Gastroesophageal sphincter (tissue), 4 donors: Measurements from ENCODE around the gene KCNIP3. TPM values are rescaled to one million over a fixed set of nuclear protein-coding genes. Genes with fewer than 3 reads are reported as not detected.
A peak's percentile ranks its signal among the peaks of the same experiment; 100 is the strongest.

Source experiments
- ATAC-seq: fragments of 150-250 bp; one replicate; pipeline ENCODE4 v1.9.1; 2016; ENCODE audit warnings: mild to moderate bottlenecking, moderate library complexity
- H3K27ac ChIP-seq, 4 donors: fragments of 200-600 bp; sonication (generic) in 3 of 4; 1 replicate in 3 of 4; 2 replicates in 1 of 4; pipeline ENCODE4 v1.5.1; 2016 to 2019
- H3K27me3 ChIP-seq: fragments of 200-600 bp; sonication (generic); one replicate; pipeline ENCODE4 v1.5.1; 2019
- H3K36me3 ChIP-seq, 2 donors: fragments of 200-600 bp; sonication (generic); one replicate each; pipeline ENCODE4 v1.5.1; 2019; ENCODE audit warnings: control low read depth in 1 of 2
- H3K4me1 ChIP-seq, 3 donors: fragments of 200-600 bp; sonication (generic); 1 replicate in 2 of 3; 2 replicates in 1 of 3; pipeline ENCODE4 v1.5.1; 2016 to 2019; ENCODE audit warnings: control low read depth in 2 of 3
- H3K4me3 ChIP-seq, 2 donors: fragments of 200-600 bp; sonication (generic); one replicate each; pipeline ENCODE4 v1.5.1; 2019; ENCODE audit warnings: mild to moderate bottlenecking in 1 of 2, moderate library complexity in 1 of 2
- H3K9me3 ChIP-seq, 3 donors: fragments of 200-600 bp; sonication (generic); one replicate each; pipeline ENCODE4 v1.5.1; 2017 to 2019; ENCODE audit warnings: control low read depth in 2 of 3
- CTCF ChIP-seq, 4 experiments: fragments of 200-600 bp in 2 of 4; fragments of 450-650 bp in 2 of 4; sonication (generic) in 1 of 4; IDR thresholded peaks; one replicate each; pipeline ENCODE4 v1.5.1; 2017 to 2019; ENCODE audit warnings: antibody characterized with exemption in 4 of 4, mild to moderate bottlenecking in 2 of 4, moderate library complexity in 2 of 4
- EP300 ChIP-seq: sonication (generic); formaldehyde crosslinking; IDR thresholded peaks from one replicate; pipeline ENCODE4 v1.6.1; 2017; ENCODE audit warnings: antibody characterized with exemption, mild to moderate bottlenecking
- POLR2A ChIP-seq, 2 donors: fragments of 450-650 bp; IDR thresholded peaks; one replicate each; pipeline ENCODE4 v1.6.1; 2017; ENCODE audit warnings: antibody characterized with exemption in 2 of 2, mild to moderate bottlenecking in 2 of 2, moderate library complexity in 1 of 2
- POLR2AphosphoS5 ChIP-seq: sonication (generic); formaldehyde crosslinking; IDR thresholded peaks from one replicate; pipeline ENCODE4 v1.6.1; 2017; ENCODE audit warnings: antibody characterized with exemption
- WGBS, 2 donors: methylation state at CpG; one replicate each; pipeline ENCODE4 v1.1.5; 2018; ENCODE audit warnings: low coverage in 1 of 2; 5-methylcytosine and 5-hydroxymethylcytosine counted together
- total RNA-seq, 4 donors: library from RNA; depleted of rRNA; stranded (reverse); fragments of >200 nt; gene quantifications; one replicate each; pipeline ENCODE4 v1.1.0, GENCODE V29; 2016

Gene KCNIP3
- total RNA-seq, 4 donors from 2014 or later = 14.4 to 41.4 (median 20.0) TPM

GRCh38 chr2:95314964-95315611 is 17.9 kb downstream of the KCNIP3 start:
- no peaks in the 10 kb centered on the region for H3K36me3 ChIP-seq
- ATAC-seq = no peak
- 78% methylated on average over 9 of the region's 16 CpGs; no CpG with 5 or more reads in 1 of the 2 donors for WGBS, 2 donors
- peaks cover 29% of the 10 kb centered on the region for H3K27me3 ChIP-seq
- H3K27ac ChIP-seq = no peak overlapping the region
- no peak overlapping the region for H3K4me3 ChIP-seq
- H3K9me3 ChIP-seq = no peaks in the 10 kb centered on the region
- H3K4me1 ChIP-seq = no peaks in the 10 kb centered on the region
- TF ChIP-seq CTCF (IDR thresholded peaks at IDR 0.05) (peak in 3 of 4 experiments; percentile 28 to 57 (median 47)), POLR2AphosphoS5 (no peak), EP300 (no peak), POLR2A (IDR thresholded peaks at IDR 0.05) (no peak)

DNA sequence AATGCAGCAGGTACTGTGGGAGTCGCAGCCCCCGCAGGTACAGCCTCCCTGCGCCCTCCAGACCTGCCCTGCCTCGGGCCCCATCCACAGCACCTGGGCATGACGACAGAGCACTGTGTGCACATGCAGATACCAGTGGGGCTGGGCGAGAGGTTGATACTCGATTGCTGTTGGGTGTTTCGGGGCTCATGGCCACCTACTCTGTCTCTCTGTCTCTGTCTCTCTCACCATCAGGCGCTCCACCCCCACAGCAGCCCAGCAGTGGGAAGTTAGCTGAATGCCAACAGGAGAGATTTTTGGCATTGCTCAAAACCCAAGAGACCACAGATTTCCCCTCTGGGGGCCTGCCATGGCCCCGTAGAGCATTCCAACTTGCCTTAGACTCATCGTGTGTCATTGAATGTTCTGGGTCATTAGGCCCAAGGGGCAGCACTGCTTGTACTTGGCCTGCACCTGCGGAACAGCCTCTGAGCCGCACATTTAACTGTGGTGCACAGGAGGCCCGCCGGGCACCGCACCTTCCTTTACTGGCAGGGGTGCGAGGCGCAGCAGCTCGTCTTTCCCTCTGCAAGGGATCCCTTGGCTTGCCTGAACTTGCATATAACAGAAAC is 18.8 kb downstream of the KCNIP3 start:
- no peak overlapping the region for H3K4me3 ChIP-seq
- H3K36me3 ChIP-seq = no peaks in the 10 kb centered on the region
- peaks cover 29% of the 10 kb centered on the region for H3K27me3 ChIP-seq
- H3K4me1 ChIP-seq = no peaks in the 10 kb centered on the region
- no peak overlapping the region for H3K27ac ChIP-seq
- TF ChIP-seq CTCF (IDR thresholded peaks at IDR 0.05) (no peak), EP300 (no peak), POLR2AphosphoS5 (no peak), POLR2A (IDR thresholded peaks at IDR 0.05) (no peak)
- ATAC-seq = no peak
- H3K9me3 ChIP-seq = no peaks in the 10 kb centered on the region
- no CpG with 5 or more reads among the region's 19 CpGs for WGBS, 2 donors

DNA sequence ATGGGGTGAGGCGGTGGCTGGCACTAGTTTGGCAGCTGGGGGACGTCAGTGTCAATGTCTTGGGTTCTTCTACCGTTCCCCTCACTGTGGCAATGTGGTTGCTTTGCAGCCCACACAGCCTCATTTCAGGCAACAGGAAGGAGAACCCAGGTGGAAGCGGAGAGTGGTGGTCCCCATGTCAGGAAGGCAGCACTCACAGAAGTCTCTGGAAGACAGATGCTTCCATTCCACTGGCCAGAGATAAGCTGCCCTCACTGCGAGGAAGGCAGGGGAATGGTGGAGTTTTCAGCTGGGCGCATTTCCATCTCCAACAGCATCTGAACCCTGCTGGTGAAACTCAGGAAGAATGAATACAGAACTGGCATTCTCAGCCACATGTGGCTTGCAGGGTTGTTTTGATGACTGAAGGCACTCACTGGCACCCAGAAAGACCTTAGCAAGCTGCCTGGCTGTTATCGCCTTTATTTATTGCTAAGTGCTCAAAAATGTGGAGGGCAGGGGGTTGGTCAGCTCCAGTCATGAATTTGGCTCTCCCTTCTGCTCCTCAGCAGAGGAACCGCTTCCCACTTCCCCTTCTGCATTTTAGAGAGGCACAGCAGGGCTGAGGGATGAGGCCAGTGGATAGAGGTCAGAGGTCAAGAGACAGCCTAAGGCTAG is 19.4 kb downstream of the KCNIP3 start:
- Histone ChIP-seq H3K27me3 (peaks cover 25% of the 10 kb centered on the region), H3K9me3 (no peaks in the 10 kb centered on the region), H3K27ac (no peak overlapping the region), H3K4me1 (no peaks in the 10 kb centered on the region), H3K4me3 (no peak overlapping the region), H3K36me3 (no peaks in the 10 kb centered on the region)
- TF ChIP-seq POLR2AphosphoS5 (no peak), EP300 (no peak), POLR2A (IDR thresholded peaks at IDR 0.05) (no peak), CTCF (IDR thresholded peaks at IDR 0.05) (no peak)
- 73% methylated on average over 4 of the region's 8 CpGs; no CpG with 5 or more reads in 1 of the 2 donors for WGBS, 2 donors
- no peak for ATAC-seq

DNA sequence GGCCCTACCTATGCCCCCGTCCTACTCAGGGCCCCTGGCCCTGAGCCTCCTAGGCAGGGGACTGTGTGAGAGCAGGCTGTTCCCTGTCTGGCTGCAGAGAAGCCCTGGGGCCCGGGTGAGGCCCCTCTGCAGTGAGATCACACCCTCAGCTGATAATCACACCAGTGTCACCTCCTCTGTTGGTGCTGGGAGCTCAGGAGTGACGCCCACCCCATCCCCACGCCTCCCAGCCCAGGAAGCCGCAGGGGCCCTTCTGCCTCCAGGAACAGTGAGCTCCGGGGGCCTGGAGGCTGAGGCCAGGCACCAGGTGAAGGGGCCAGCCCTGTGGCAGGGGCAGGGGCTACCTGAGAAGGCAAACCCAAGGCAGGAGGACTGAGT is 20.0 kb downstream of the KCNIP3 start:
- no peak for ATAC-seq
- Histone ChIP-seq H3K36me3 (no peaks in the 10 kb centered on the region), H3K4me1 (no peaks in the 10 kb centered on the region), H3K27me3 (peaks cover 23% of the 10 kb centered on the region), H3K4me3 (no peak overlapping the region), H3K27ac (no peak overlapping the region), H3K9me3 (no peaks in the 10 kb centered on the region)
- TF ChIP-seq CTCF (IDR thresholded peaks at IDR 0.05) (no peak), EP300 (no peak), POLR2A (IDR thresholded peaks at IDR 0.05) (no peak), POLR2AphosphoS5 (no peak)
- WGBS, 2 donors = no CpG with 5 or more reads among the region's 6 CpGs
